Measurements from ENCODE around the gene S100A10.

Gene S100A10

DNA sequence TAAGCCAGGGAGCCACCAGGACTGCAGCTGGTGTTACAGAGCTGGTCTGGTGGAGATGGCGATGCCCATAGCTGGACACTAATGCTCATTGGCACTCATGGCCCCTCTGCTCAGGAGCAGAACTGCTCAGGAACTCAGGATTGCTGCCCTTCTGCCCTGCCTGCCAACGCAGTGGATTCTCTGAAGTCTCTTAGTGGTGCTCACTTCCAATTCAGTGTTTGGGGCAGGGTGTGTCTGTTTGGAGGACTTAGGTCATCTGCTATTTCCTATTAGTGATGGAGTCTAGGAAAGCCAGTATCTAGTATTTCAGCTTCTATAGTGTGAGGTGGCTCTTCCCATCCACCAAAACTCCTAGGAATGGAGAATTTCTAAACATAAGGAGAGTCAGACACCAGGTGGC is 29.1 kb downstream of the S100A10 start:
- Histone ChIP-seq H3K27ac (ENCODE audit: low read depth, low read length) (no peak overlapping the region), H3K4me2 (ENCODE audit: low read depth, low read length, poor library complexity, severe bottlenecking) (no peak overlapping the region)

DNA sequence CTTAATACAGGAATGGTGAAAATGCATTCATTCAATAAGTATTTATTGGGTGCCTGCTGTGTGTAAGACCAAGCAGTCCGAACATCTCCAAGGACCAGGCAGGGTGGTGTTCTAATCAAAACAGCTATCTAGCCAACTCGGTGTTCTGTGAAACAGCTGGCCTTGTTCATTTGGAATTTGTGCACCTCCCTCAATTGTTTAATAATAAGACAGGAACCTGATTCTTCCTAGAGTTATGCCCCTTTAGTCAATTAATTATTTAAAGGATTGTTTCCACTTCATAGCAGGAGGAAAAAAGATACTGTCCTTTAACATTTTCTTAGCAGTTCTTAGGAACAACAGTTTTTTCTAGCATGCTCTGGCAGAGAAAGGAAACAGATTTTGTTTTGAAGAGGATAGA is 30.4 kb downstream of the S100A10 start:
- H2AFZ ChIP-seq (ENCODE audit: low read depth, low read length, severe bottlenecking), result no peak overlapping the region
- no peak overlapping the region for H3K9ac ChIP-seq (ENCODE audit: low read length)
- H3K9me3 ChIP-seq (ENCODE audit: insufficient read depth, low read length), result no peaks in the 10 kb centered on the region
- H3K27me3 ChIP-seq (ENCODE audit: low read length), result no peaks in the 10 kb centered on the region
- no peak overlapping the region for H3K4me2 ChIP-seq (ENCODE audit: low read depth, low read length, poor library complexity, severe bottlenecking)
- H3K27ac ChIP-seq (ENCODE audit: low read depth, low read length), result no peak overlapping the region
- TF ChIP-seq, protein P1, sequence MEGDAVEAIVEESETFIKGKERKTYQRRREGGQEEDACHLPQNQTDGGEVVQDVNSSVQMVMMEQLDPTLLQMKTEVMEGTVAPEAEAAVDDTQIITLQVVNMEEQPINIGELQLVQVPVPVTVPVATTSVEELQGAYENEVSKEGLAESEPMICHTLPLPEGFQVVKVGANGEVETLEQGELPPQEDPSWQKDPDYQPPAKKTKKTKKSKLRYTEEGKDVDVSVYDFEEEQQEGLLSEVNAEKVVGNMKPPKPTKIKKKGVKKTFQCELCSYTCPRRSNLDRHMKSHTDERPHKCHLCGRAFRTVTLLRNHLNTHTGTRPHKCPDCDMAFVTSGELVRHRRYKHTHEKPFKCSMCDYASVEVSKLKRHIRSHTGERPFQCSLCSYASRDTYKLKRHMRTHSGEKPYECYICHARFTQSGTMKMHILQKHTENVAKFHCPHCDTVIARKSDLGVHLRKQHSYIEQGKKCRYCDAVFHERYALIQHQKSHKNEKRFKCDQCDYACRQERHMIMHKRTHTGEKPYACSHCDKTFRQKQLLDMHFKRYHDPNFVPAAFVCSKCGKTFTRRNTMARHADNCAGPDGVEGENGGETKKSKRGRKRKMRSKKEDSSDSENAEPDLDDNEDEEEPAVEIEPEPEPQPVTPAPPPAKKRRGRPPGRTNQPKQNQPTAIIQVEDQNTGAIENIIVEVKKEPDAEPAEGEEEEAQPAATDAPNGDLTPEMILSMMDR (IDR thresholded peaks at IDR 0.05; ENCODE audit: insufficient read depth, low read length, poor library complexity, severe bottlenecking), result no peak
- no peak for TF ChIP-seq EZH2phosphoT487 (conservative IDR thresholded peaks at IDR 0.05; ENCODE audit: low read length)
- no peaks in the 10 kb centered on the region for H3K79me2 ChIP-seq (ENCODE audit: insufficient read depth, low read length)
- H3K36me3 ChIP-seq (ENCODE audit: low read length), result no peaks in the 10 kb centered on the region
- H4K20me1 ChIP-seq (ENCODE audit: low read depth, low read length), result no peaks in the 10 kb centered on the region
- no peaks in the 10 kb centered on the region for H3K9me2 ChIP-seq (replicated peaks; ENCODE audit: insufficient read depth, low read length)
- no peaks in the 10 kb centered on the region for H3F3A ChIP-seq (ENCODE audit: insufficient read depth)
- no peak overlapping the region for H3K4me3 ChIP-seq (ENCODE audit: insufficient read depth, low read length, poor library complexity, severe bottlenecking)

More for the DNA sequence above, 29.1 kb downstream of the S100A10 start:
- H3K9me2 ChIP-seq (replicated peaks; ENCODE audit: insufficient read depth, low read length), result no peaks in the 10 kb centered on the region
- H3K9me3 ChIP-seq (ENCODE audit: insufficient read depth, low read length), result no peaks in the 10 kb centered on the region
- H3K79me2 ChIP-seq (ENCODE audit: insufficient read depth, low read length), result no peaks in the 10 kb centered on the region
- H4K20me1 ChIP-seq (ENCODE audit: low read depth, low read length), result no peaks in the 10 kb centered on the region
- H3K9ac ChIP-seq (ENCODE audit: low read length), result no peak overlapping the region
- no peaks in the 10 kb centered on the region for H3F3A ChIP-seq (ENCODE audit: insufficient read depth)
- TF ChIP-seq, protein P1 (IDR thresholded peaks at IDR 0.05; ENCODE audit: insufficient read depth, low read length, poor library complexity, severe bottlenecking), result no peak
- no peak for TF ChIP-seq EZH2phosphoT487 (conservative IDR thresholded peaks at IDR 0.05; ENCODE audit: low read length)
- no peaks in the 10 kb centered on the region for H3K36me3 ChIP-seq (ENCODE audit: low read length)
- H2AFZ ChIP-seq (ENCODE audit: low read depth, low read length, severe bottlenecking), result no peak overlapping the region
- H3K4me3 ChIP-seq (ENCODE audit: insufficient read depth, low read length, poor library complexity, severe bottlenecking), result no peak overlapping the region
- H3K27me3 ChIP-seq (ENCODE audit: low read length), result no peaks in the 10 kb centered on the region

DNA sequence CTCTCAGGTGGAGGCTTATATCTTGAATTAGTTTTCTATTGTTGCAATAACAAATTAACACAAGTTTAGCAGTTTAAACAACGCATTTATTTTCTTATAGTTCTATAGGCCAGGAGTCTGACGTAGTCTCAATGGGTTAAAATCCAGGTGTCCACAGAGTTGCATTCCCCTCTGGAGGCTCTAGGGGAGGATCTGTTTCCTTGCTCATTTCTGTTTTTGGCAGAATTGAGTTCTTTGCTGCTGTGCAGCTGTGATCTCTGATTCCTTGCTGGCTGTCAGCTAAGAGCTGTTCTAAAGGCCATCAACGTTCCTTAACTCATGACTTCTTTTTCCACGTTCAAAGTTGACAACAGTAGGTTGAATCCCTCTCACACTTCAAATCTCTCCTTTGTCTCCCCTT is 31.8 kb downstream of the S100A10 start:
- no peaks in the 10 kb centered on the region for H3K27me3 ChIP-seq (ENCODE audit: low read length)
- no peak overlapping the region for H3K9ac ChIP-seq (ENCODE audit: low read length)

More for the DNA sequence above, 31.8 kb downstream of the S100A10 start:
- Histone ChIP-seq H3K4me3 (ENCODE audit: insufficient read depth, low read length, poor library complexity, severe bottlenecking) (no peak overlapping the region), H3K4me2 (ENCODE audit: low read depth, low read length, poor library complexity, severe bottlenecking) (no peak overlapping the region), H3K9me2 (replicated peaks; ENCODE audit: insufficient read depth, low read length) (no peaks in the 10 kb centered on the region), H4K20me1 (ENCODE audit: low read depth, low read length) (no peaks in the 10 kb centered on the region), H3K27ac (ENCODE audit: low read depth, low read length) (no peak overlapping the region), H3K9me3 (ENCODE audit: insufficient read depth, low read length) (no peaks in the 10 kb centered on the region), H3K36me3 (ENCODE audit: low read length) (no peaks in the 10 kb centered on the region), H2AFZ (ENCODE audit: low read depth, low read length, severe bottlenecking) (no peak overlapping the region), H3F3A (ENCODE audit: insufficient read depth) (no peaks in the 10 kb centered on the region), H3K79me2 (ENCODE audit: insufficient read depth, low read length) (no peaks in the 10 kb centered on the region)
- no peak for TF ChIP-seq EZH2phosphoT487 (conservative IDR thresholded peaks at IDR 0.05; ENCODE audit: low read length)
- TF ChIP-seq, protein P1 (IDR thresholded peaks at IDR 0.05; ENCODE audit: insufficient read depth, low read length, poor library complexity, severe bottlenecking), result no peak
